C4-2B (cell line): ENCODE data around the gene NLRP2B.
"Not testable (repeated sequence)": the region's sequence is repeated elsewhere in the genome, so short reads cannot be mapped to it uniquely, and the experiment has no call there.

Experiments
- H3K27ac ChIP-seq: fragments of 450-650 bp; 2 replicates; pipeline ENCODE4 v1.5.1; 2017
- ZFX ChIP-seq: fragments of 450-650 bp; IDR thresholded peaks from 2 replicates; pipeline ENCODE4 v1.6.1; 2017
- TF ChIP-seq, protein P1 (sequence below): fragments of 450-650 bp; conservative IDR thresholded peaks from 2 replicates; pipeline ENCODE4 v1.5.1; 2017; ENCODE audit warnings: mild to moderate bottlenecking

The NLRP2B gene

DNA sequence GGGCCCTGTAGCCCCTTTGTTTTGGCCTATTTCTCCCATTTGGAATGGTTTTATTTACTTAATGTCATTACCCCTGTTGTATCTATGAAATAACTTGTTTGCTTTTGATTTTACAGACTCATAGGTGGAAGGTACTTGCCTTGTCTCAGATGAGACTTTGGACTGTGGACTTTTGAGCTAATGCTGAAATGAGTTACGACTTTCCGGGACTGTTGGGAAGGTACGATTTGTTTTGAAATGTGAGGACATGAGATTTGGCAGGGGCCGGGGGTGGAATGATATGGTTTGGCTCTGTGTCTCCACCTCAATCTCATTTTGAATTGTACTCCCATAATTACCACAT, 39.4 kb downstream of the NLRP2B start:
- TF ChIP-seq, protein P1, sequence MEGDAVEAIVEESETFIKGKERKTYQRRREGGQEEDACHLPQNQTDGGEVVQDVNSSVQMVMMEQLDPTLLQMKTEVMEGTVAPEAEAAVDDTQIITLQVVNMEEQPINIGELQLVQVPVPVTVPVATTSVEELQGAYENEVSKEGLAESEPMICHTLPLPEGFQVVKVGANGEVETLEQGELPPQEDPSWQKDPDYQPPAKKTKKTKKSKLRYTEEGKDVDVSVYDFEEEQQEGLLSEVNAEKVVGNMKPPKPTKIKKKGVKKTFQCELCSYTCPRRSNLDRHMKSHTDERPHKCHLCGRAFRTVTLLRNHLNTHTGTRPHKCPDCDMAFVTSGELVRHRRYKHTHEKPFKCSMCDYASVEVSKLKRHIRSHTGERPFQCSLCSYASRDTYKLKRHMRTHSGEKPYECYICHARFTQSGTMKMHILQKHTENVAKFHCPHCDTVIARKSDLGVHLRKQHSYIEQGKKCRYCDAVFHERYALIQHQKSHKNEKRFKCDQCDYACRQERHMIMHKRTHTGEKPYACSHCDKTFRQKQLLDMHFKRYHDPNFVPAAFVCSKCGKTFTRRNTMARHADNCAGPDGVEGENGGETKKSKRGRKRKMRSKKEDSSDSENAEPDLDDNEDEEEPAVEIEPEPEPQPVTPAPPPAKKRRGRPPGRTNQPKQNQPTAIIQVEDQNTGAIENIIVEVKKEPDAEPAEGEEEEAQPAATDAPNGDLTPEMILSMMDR, result no peak
- TF ChIP-seq ZFX, result no peak
- no peak overlapping the region for H3K27ac ChIP-seq

DNA sequence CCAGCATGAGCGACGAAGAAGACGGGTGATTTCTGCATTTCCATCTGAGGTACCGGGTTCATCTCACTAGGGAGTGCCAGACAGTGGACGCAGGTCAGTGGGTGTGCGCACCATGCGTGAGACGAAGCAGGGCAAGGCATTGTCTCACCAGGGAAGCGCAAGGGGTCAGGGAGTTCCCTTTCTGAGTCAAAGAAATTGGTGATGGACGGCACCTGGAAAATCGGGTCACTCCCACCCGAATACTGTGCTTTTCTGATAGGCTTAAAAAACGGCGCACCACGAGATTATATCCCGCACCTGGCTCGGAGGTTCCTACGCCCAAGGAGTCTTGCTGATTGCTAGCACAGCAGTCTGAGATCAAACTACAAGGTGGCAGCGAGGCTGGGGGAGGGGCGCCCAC, 50.6 kb downstream of the NLRP2B start:
- H3K27ac ChIP-seq, result not testable (repeated sequence)
